HG02943 (cell line): ENCODE results near the gene CIRBP.

Experiments
- ATAC-seq: cut with Tn5 transposase; IDR thresholded peaks from one replicate; pipeline ENCODE4 v1.9.1; 2021; ENCODE audit warnings: mild to moderate bottlenecking, low read depth, moderate library complexity; ENCODE audit not compliant: unreplicated experiment

Gene CIRBP

DNA sequence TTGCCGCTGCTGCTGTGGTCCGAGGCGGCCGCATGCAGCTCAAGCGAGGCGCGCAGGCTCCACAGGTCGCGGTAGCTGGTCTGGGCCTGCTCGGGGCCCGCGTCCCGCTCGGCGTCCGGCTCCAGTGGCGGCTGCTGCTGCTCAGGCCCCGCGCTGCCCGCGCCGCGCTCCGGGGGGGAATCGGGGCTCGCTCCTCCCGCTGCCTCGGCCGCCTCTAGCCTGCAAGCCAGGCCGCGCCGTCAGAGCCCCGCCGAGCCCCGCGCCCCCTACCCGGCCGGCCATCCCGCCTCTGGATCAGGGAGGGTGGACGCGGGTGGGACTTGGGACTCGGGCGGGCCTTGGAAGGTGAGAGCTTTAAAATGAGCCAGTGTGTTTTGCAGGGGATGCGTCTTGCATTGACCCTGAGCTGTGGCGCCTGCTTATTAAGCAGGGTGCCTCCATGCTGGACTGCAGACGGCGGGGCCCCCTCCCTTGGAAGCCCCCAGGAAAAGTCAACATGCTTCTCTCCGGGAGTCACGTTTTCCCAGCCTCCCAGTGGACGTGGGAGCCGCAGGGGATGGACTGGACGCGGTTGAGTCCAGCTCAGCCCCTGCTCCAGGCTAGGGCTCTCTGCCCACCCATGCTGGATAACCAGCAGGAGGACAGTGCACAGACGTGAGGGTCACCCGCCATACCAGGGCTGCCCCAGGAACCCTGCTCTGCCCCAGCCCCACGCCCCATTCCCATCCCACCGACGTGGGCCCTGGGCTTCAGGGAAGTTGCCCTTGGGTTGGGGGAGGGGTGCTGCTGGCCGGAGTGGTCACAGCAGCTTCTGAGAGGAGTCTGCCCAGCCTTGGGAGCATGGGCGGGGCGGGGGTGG is 39.0 kb upstream of the CIRBP start:
- no peak for ATAC-seq

GRCh38 chr19:1230783-1231489 is 38.2 kb upstream of the CIRBP start:
- ATAC-seq = no peak

- no peak for ATAC-seq
Measured at GRCh38 chr19:1231729-1232637, 37.1 kb upstream of the CIRBP start.

DNA sequence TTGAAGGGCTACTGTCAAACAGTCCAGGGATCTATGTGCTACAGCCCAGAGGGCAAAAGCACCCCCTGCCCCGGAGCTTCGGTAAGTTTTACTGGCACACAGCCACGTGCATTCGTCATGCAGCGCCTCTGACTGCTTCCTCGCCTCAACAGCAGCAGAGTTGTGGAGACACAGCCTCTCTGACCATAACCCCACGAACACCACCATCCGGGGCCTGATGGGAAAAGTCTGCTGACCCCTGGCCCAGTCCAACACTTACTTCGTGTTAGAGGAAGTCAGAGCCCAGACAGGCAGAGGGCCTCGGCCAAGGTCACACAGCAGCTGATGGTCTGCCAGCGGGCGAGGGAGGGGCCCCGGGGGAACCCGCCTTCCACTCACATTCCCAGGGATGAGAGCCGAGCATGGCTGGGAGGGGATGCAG is 36.5 kb upstream of the CIRBP start:
- ATAC-seq = no peak

- ATAC-seq = no peak
Measured at GRCh38 chr19:1233115-1233667, 35.9 kb upstream of the CIRBP start.

- no peak for ATAC-seq
Measured at GRCh38 chr19:1234051-1234954, 34.8 kb upstream of the CIRBP start.

GRCh38 chr19:1234955-1235380 is 34.2 kb upstream of the CIRBP start:
- ATAC-seq = no peak

GRCh38 chr19:1235625-1236538 is 33.2 kb upstream of the CIRBP start:
- ATAC-seq = no peak

DNA sequence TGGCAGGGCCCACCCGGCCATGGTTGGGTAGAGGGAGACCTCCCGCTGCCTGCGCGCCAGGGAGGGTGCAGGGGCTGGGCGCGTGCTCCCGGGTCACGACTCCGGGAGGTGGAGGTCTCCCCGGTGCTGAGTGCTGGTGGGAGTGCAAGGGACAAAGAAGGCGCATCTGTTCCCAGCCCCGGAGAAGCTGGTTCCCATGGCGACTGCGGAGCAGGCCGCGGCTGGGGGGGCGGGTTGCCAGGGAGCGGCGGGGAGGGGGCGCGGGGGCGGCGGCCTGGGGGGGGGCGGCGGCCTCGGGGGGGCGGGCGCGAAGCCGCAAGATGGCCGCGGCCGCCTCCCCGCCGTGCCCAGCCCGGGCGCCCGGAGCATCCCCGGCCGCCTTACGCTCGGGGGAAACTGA is 32.6 kb upstream of the CIRBP start:
- no peak for ATAC-seq

DNA sequence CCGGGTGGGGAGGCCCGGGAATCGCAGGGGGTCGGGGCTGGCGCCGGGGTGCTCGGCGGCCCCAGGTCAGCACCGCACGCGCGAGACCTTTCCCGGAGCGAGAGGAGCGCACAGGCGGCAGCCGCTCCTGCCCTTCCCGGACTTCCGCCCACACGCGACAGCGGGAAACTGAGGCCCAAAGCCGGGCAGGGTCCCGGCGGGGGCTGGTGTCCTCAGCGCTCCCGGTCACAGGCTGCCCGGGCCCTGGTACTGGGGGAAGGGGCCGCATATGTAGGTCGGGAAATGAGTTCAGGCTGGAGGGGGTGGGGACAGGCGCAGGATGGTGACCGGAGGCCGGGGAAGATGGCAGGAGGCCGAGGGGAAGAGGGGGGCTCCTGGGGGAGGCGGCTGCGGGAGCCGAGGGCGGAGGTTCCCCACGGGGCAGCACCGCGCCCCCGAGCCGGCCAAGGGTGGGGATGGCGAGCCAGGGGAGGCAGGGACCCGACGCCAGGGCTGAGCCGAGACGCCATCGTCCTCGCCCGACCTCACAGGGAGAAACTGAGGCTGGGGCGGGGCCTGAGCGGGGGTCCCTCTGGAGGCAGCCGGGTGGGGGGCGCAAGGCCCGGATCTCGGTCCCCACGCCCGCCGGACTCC is 32.0 kb upstream of the CIRBP start:
- no peak for ATAC-seq

DNA sequence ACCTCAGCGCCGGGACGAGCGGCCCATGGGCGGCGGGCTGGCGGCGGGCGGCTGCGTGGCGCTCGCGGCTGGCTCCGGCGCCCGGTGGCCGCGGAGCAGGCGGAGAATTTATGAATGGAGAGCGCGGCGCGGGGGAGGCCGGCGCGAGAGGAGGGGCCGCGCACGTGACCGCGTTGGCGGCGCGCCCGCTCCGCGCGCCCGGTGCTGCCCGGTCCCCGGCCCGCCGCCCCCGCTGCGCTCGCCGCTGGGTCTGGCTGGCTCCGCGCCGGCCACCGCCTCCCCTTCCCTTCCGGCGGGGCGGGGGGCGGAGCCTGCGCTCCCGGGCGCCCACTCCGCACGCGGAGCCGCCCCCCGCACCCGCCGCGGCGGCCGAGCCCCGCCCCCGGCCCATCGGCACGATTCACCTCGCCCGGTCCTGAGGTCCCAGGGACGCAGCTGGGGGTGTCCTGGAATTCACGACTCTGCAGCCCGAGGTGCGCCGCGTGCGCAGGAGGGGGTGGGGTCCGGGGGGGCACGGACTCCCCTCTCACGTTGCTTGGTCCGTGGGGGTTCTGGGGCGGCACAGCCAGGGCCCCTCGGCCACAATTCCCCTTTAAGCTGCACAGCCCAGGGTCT is 31.3 kb upstream of the CIRBP start, which contains the start of gene CBARP:
Gene CBARP, minus strand, starts transcription at position 252 of the 615 bp plus-strand sequence. CDS start 1,905 bp downstream, outside the sequence.
- no peak for ATAC-seq

DNA sequence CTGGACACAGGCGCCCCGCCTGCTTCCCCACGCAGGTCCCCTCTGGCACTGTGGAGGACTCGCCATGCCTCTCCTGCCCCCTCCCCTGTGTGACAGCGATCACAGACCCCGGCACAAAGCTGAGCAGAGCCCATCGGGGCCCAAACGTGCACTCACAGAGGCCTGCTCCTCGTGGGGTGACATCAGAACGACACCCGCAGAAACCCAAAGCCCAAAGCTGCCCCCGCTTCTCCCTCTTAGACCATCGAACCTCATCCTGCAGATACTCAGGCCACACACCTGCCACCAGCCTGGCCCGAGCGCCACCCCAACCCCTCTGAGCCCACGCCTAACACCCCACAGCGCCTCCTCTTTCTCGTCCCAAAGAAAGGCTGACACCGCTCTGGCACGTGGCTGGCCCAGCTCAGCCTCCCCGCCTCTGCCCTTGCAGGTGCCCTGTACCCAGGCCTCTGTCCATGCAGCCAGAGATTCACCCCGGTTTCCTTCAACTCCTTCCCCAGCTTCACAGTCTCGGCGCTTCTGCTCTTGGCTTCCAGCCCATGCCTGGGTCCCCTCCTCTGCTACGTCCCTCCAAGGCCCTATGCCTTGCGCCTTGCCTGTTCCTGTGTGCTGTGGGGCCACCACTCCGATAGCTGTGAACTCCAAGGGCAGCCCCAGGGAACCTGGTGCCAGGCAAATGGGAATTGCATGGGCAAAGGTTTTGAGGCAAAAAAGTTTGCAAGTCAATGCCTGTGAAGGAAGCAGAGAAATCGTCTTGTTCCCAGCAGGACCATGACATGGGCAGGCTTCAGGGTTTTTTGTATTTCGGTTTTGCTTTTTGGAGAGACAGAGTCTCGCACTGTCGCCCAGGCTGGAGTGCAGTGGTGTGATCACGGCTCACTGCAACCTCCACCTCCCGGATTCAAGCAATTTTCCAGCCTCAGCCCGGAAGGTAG is 30.5 kb upstream of the CIRBP start:
- ATAC-seq = no peak

GRCh38 chr19:1239420-1239795 is 29.7 kb upstream of the CIRBP start:
- ATAC-seq = no peak

DNA sequence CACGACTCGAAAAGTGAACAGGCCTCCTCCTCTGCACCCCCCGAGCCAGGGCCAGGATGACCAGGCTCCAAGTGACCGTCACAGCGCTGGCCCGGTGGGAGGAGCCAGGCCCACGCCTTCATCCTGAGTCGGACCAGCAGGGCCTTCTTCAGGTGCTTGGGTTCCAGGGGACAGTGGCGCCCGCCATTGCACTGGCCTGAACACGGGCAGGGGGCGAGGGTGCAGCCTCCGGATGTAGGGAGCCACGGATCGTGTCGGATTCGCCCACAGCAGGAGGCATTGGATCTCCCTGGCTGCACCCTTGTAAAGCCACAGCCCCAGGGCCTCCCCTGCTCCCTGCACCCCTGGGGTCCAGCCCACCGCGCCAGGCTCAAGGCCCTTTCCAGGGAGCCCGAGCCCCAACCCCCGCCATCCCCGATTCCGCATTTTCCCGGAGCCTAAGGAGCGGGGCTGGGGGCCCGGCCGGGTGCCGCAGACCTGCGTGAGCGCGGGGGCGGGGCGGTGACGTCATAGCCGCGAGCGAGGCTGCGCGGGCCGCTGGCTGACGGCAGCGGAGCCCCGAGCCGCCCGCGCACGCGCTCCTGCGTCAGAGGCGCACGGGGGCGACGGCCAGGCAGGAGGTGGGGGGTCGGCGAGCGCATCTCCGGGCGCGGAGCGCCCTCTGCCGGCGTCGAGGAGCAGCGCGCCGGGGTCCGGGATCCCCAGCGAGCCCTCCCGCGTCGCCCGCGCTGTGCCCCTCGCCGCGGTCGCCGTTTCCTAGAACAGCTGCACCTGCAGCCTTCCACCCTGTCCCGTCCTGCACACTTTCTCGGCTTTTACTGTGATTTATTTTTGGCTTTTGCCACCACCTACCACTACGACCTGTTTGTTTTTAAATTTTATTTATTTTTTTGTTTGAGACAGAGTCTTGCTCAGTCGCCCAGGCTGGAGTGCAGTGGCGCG is 29.1 kb upstream of the CIRBP start:
- no peak for ATAC-seq

GRCh38 chr19:1240925-1241324 is 28.2 kb upstream of the CIRBP start:
- no peak for ATAC-seq
